NAMALWA (cell line): Measurements from ENCODE around the gene CEP70.
"Not testable (repeated sequence)": the region's sequence is repeated elsewhere in the genome, so short reads cannot be mapped to it uniquely, and the experiment has no call there.

Source experiments
- DNase-seq: peaks from one replicate; pipeline ENCODE4 v3.0.0-alpha.2; 2015; ENCODE audit warnings: low spot score

The CEP70 gene

DNA sequence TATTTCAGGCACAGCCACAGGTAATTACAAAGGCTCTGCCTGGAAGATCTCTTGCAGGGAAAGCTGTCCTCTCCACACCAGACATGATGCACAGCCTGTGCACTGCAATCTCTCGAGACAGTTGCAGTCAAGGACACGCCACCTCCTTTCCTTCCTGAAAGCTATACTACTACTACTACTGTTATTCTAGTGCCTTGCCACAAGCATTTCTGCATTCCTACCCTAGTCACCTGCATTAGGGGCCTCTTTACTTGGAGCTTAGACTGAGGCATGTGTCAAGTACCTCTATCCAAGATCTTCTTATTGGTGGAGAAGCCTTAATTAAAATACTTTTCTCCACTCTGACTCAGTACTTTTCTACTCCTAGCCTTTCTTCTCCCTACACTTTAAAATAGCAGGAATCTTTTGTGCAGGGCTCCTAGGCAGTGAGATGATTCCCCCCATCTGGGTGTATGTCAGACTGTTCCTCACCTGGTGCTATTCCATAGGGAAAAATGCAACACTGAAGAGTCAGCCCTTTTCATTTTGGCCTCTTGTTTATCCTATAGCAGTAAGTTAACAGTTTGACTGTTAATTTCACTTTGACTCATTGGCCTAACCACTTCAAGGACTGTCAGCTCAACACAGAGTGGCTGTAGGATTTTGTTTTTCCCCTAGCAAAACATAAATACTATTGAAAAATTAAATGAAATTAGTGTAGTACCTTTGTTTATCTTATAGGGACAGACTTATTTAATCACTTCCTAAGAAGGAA lies 80.8 kb downstream of the CEP70 start:
- DNase-seq = no peak

DNA sequence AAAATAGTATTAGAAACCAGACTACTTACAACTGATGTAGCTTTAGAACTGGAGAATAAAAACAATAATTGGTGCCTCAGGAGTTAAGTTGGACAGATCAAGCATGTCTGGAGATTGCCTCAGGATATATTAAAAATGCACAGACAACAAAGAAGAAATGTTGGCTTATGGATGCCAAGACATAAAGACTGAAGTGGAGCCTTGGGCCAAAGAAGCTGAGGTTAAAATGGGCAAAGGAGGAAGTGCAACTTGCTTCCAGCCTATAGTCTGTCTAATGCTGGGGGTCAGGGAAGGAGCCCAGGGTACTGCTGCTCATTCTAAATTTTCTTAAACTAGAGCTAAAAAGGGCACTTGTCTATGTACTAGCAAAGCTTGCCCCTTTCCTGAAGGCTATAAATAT lies 82.1 kb downstream of the CEP70 start:
- DNase-seq = no peak

DNA sequence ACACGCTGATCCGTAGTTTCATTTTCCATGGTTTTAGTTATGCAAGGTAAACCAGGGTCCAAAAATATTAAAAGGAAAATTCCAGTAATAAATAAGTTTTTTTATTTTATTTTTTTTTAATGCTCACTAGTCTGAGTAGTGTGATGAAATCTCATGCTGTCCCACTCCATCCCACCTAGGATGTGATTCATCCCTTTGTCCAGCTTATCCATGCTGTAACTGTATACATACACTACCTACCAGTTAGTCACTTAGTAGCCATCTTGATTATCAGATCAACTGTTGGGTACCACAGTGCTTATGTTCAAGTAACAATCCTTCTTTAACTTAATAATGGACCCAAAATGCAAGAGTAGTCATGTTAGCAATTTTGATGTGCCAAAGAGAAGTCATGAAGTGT lies 84.5 kb downstream of the CEP70 start:
- DNase-seq = no peak

DNA sequence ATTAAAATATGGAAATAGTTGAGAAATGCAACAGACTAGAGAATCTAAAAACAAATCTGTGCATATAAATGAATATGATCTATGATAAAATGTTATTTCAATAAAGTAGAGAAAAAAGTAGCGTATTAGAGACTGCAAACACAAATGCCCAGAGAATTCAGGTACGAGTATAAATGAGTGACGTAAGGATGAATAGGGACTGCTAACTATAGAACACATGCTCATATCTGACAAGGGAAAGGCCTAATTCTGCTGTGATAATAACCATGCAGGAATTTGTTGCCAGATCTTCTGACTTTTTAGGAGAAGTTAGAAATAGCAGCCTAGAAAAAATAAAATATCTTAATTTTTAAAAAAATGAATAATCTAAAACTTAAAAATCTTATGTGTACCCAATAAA lies 86.5 kb downstream of the CEP70 start:
- no peak for DNase-seq

DNA sequence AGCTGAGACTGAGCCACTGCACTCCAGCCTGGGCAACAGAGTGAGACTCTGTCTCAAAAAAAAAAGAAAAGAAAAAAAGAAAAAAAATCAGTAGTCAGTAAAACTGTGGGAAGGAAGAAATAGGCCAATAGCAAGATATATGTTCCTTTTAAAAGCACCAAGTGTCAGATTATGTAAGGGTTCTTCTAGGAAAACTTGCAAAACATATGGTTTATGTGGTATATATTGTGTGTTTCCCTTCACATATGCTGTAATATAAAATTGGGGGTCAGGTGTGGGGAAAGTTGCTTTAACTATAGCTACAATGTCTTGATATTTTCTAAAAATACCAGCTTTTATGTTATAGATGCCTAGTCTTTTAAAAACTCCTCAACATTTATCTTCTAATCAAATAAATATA lies 95.1 kb downstream of the CEP70 start:
- DNase-seq = no peak

DNA sequence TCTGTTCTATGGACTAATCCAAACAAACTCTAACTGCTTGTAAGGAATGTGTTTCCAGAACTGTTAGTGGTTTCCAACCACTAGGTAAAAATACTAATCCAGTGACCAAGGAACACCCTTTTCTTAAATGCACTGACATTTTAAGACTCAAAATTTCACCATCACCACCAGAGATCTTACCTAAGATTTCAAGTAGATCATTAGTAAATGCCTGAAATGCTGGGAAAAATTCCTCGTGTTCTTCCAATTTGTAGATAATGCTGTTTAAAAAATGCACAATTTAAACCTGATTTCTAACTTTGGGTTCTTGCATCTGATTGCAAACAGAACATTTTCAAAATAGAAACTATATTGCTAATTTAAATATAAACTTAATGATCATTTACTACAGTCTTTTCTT lies 96.2 kb downstream of the CEP70 start:
- no peak for DNase-seq

DNA sequence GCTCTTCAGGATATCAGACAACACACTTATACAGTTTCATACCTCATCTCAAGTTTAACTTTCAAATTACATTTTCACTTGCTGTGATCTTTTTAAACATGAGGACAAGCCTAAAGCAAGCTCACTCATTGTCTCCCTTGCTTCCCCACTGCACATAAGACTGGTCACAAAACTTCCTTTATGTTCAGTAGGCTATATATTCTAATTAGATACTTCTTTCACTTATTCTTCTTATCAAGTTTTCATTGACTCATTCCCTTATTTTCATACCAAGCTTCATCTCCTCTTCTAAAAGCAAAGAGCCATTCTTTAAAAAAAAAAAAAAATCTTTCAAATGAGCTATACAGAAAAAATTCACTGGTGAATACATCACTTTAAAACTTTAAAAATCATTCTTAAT lies 97.0 kb downstream of the CEP70 start:
- DNase-seq = no peak

DNA sequence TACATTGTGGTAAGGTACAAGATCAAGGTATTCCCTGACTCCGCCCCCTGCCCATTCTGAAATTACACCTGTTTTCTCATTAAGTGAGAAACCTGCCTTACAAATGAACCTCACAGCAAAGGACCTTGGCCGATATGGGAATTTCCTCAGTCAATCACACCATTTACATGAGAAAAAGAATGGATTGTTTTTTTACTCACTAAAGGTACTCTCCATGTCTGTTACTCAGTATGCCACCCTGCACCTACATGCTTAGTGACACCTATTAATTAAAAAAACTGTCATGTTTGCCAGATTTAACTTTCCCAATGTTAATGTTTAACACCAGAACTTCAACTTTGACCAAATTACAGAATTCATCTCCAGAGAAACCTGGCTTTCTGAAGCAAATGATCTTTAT lies 97.6 kb downstream of the CEP70 start:
- DNase-seq = no peak

DNA sequence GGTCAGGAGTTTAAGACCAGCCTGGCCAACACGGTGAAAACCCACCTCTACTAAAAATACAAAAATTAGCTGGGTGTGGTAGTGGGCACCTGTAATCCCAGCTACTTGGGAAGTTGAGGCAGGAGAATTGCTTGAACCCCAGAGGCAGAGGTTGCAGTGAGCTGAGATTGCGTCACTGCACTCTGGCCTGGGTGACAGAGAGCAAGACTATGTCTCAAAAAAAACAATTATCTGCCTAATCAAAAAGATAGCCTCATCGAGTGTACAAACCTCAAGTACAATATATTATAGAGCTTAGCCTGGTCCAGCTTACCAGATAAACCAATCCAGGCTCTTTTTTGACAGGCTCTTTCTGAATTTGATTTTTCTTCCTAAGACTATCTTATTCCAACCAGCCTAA lies 98.4 kb downstream of the CEP70 start:
- DNase-seq = not testable (repeated sequence)

DNA sequence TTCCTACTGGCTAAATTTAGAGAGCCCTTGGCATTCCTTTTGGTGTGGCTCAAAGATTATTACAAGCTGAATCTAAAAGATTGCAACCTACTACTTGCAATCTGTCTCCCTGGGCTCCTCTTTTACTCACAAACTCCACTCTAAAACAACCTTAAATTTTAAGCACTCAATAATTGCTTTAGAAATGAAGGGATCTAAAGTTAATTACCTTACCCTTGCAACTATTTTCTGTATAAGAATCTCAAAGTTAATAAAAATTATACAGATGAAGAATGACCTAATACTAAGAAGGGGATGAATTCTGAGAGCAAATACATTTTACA lies 99.5 kb downstream of the CEP70 start:
- DNase-seq = no peak

DNA sequence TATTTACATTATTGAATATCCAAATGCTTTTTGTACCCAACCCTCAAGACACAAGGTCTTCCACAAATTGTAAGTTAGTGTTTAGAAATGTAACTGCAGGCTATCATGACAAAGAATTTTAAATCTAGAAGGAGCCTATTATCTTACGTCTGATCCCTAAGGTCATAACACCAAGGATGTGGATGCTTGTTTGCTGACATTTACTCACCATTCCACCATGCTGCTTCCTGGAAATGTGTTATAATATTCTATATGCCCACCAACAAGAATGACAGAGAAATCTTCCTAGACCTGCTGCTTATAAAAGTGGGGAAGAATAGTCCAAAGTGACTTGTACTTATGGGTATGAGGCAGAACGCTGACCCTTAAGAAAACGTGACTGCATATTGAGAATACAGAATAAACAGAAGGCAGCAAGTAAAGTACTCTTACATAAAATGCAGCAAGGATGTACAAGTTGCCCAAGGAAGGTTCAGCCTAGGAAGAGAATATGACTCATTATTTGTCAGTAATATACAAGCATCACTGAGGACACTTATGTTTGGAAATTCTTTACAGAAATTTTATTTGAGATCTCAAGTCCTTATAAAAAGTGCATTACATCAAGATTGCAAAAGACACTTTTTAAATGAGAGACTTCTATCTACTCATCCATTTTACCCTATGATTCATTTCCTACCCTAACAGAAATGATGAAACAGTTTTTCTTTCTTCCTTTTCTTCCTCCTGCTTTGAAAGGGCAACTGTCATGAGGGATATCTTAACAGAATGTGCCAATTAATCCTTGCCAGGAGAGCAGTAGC lies 100.1 kb downstream of the CEP70 start:
- no peak for DNase-seq

DNA sequence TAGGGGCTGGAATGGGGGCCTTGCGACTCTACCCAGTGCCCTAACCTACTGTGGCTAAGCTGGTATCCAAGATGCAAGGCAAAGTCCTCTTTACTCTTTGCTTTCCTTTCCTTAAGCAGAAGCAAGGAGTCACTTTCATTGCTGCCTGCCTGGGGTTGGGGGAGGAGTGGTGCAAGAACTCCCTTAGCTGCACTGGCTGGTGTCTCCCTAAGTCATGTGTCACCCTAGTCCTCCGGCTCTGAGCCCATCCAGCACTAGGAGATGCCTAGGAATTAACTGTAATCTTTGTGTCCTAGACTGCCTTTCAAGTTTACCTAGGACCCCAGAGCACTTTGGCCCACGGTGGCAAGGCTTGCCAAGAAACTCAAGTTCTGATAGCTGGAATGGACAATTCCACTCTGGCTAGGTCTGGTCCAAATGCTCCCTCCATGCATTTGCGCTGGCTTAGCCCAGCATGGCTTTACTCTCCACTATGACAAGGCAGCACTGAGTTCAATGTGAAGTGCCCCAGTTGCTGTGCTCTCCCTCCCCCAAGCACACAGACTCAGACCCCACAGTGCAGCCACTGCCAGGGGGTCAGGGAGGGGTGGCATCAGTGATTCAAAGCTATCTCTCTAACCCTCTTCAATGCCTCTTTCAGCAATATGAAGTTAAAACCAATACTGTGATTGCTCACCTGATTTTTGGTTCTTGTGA lies 100.9 kb downstream of the CEP70 start:
- no peak for DNase-seq

DNA sequence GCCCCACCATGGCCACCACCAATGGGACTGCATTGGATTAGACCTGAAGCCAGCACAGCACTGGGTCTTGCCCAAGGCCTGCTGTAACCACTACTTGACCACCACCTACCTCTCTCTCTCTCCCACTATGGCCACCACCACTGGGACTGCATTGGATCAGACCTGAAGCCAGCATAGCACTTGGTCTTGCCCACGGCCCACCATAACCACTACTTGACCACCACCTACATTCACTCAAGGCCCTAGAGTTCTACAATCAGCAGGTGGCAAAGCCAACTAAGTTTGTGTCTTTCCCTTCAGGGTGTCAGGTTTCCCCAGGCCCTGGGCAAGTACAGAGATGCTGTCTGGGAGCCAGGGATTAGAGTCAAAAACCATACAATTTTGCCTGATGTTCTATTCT lies 102.1 kb downstream of the CEP70 start:
- DNase-seq = no peak

DNA sequence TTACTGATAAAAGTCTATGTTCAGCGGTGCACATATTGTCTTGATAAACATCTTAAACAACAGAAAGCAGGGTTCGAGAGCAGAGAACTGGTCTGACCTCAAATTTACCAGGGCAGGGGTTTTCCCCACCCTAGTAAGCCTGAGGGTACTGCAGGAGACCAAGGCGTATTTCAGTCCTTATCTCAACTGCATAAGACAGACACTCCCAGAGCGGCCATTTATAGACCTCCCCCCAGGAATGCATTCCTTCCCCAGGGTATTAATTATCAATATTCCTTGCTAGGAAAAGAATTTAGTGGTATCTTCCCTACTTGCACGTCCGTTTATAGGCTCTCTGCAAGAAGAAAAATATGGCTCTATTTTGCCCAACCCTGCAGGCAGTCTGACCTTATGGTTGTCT lies 107.5 kb downstream of the CEP70 start:
- not testable (repeated sequence) for DNase-seq

DNA sequence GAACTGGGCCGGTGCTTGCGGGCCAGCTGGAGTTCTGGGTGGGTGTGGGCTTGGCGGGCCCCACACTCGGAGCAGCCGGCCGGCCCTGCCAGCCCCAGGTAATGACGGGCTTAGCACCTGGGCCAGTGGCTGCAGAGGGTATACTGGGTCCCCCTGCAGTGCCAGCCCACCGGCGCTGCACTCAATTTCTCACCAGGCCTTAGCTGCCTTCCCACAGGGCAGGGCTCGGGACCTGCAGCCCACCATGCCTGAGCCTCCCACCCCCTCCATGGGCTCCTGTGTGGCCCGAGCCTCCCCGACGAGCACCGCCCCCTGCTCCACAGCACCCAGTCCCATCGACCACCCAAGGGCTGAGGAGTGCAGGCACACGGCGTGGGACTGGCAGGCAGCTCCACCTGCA lies 109.4 kb downstream of the CEP70 start:
- not testable (repeated sequence) for DNase-seq

DNA sequence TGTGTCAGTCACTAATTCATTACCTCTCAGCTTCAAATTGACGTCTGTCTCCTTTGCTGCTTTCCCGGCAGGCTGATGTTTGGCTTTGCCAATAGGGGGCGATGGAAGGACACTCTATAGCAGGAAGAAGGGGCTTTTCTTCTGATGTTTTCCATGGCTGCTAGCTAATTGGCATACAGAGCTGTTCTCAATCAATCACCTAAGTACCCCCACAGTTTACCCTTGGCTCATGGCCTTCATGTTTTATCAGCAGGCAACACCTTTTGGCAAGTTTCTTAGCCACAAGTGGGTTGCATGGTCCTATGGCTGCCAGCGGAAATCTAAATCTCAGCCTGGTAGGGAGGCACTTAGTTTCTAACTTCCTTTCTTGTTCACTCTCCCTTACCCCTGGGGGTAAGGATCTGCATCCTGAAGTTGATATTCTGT lies 114.6 kb downstream of the CEP70 start:
- DNase-seq = peak; percentile 80

DNA sequence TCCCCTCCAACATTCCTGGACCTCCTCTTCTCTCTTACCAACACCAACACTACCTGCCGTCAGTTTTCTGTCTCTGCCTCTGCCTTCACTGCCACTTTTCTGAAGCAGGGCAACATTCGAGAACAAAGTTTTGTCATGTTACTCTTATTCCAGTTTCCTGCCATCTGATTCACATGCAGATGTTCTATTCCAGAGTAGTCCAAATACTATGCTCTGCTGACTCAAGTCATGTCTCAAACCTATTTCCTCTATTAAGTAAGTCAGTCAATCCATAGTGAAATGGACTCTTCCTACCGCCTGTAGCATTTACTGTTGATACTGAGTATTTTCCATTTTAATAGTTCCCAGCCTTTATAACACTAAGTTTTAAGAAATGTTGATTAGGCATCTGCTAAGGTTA lies 116.3 kb downstream of the CEP70 start:
- DNase-seq = no peak

DNA sequence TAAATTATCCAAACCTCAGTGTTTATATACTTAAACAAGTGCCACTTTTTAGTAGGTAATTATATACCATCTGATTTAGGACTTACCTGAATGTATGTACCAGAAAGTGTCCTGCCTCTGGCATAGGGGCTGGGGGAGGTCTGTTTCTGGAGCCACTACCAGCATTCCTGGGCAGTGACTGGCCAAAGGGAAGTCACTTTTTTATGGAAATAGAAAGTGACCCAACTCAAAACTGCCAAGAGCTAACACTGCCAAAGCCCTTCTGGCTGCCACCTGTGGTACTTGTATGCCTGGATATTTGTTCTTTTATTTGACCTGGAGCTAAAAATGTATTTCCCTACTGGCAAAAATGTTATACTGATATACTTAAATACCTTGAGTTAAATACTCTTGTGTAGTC lies 116.9 kb downstream of the CEP70 start:
- DNase-seq = no peak

DNA sequence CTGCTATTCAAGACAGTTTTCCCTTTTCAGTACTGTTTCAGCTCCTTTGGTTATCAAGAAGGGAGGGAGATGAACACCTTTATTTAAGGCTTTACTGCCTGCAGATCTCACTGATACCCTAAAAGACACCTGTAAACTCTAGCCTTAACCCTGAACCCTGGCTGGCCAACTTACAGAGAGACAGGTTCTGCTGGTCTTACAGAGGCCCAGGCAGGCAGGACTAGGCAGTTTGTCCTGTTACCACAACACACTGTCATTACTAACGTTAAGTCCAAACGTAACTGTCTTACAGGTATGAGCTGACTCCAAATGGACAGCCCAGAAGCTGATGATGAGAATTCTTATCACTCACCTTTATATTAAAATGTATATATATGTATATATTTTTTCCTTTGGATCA lies 117.5 kb downstream of the CEP70 start:
- DNase-seq = no peak

DNA sequence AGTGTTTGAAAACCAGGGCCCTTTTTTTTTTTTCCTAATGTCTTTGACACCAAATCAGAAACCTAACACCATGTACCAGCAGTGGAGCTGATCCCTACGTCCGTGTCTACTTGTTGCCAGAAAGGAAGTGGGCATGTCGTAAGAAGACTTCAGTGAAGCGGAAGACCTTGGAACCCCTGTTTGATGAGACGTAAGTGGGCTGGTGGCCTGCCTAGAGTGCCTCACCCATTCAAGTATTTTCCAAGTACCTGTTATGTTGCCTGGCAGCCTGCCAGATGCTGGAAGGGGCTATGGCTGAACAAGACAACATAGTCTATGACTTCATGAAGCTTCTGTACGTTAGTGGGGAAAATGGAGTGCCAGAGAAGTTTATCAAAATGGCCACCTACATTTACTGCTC lies 119.9 kb downstream of the CEP70 start:
- no peak for DNase-seq

DNA sequence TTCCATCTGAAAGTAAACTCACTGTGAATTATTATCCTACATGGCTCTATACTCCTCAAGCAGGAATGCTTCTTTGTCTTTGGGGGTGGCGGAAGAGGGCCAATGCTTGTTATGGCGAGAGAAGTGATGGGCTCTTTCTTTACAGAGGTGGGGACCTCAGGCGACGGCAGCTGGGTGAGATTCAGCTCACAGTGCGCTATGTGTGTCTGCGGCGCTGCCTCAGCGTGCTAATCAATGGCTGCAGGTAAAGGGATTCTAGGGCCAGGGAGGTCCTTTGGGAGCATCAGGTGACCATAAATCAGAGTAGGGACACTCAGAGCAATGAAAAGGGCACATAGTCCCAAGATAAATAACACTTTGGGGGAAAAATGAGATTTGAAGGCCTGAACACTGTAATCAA lies 120.7 kb downstream of the CEP70 start:
- DNase-seq = no peak

DNA sequence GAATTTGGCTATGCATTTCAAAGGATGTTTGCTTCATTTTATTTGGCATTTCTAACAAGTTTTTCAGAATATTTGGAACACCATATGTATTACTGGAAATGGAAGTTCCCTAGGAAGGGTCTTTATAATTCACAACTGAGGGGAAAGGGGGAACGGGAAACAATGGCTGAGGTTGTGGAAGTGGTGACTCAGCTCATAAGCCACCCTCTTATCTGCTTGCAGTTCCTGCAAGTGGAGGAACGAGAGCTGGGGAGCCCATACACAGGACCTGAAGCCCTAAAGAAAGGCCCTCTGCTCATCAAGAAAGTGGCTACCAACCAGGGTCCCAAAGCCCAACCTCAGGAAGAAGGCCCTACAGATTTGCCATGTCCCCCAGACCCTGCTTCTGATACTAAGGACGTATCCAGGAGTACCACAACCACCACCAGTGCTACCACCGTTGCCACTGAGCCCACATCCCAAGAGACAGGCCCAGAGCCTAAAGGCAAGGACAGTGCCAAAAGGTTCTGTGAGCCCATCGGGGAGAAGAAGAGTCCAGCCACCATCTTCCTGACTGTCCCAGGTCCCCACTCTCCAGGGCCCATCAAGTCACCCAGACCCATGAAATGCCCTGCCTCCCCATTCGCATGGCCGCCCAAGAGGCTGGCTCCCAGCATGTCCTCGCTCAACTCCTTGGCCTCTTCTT lies 121.8 kb downstream of the CEP70 start:
- no peak for DNase-seq

DNA sequence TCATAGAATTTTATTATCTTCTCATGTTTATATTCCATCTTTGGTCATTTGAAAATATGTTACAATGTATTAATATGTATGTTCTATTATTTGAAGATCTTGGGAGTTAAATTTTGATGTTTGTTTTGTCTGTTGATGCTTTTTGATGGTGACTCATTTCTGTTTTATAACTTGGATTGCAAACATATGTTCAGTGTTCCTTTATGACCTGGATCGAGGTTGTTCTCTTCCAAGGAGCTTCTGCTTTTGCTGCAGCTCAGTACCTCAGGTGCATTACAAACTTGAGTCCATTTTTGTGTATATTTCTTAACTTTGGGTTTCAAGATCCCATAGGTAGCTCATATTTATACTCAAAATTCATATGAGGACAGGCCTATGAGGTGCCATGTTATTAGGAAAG lies 122.6 kb downstream of the CEP70 start:
- DNase-seq = no peak
